HG03095 (cell line): ENCODE results near the gene KRT38.
"Not testable (repeated sequence)": the region's sequence is repeated elsewhere in the genome, so short reads cannot be mapped to it uniquely, and the experiment has no call there.

Experiments
- ATAC-seq: cut with Tn5 transposase; IDR thresholded peaks from one replicate; pipeline ENCODE4 v1.9.1; 2021; ENCODE audit warnings: moderate library complexity; ENCODE audit not compliant: unreplicated experiment

KRT38 gene

GRCh38 chr17:41463746-41464145, 23.0 kb upstream of the KRT38 start:
- ATAC-seq, result no peak

DNA sequence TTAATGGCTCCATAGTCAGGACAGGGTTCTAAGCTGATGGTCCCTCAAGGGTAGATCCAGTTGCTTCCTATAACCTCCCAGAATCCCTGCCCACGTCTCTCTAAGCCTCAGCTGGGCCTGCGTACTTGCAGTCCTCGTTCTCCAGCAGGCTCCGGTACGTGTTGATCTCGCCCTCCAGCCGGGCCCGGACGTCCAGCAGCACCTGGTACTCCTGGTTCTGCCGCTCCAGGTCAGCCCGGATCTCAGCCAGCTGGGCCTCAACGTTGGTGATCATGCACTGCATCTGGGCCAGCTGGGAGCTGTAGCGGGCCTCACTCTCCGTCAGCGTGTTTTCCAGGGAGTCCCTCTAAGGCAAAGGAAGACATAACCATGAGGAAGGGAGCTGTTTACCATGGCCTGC, 21.9 kb upstream of the KRT38 start:
- no peak for ATAC-seq

- ATAC-seq, result no peak
Observed at GRCh38 chr17:41457676-41458075, 16.9 kb upstream of the KRT38 start.

DNA sequence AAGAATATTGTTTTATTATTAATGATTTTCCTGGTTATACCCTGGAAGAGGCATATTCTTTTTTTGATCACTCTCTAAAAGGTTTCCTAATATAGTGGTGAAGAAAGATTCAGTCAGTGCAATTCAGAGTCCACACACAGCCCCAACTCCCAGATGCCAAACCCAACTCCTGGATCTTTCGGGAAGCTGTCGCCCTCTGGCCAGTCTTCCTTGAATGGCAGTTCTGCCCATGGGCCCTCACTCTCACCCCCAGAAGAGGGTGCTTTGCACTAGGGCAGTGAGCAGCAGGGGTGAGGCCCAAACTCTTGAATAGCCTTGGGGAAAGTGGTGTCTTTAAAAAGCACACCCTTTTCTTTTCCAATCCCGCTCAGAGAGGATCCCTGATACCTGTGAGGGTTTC, 15.4 kb upstream of the KRT38 start:
- no peak for ATAC-seq

- no peak for ATAC-seq
Observed at GRCh38 chr17:41455236-41455635, 14.5 kb upstream of the KRT38 start.

GRCh38 chr17:41453066-41453465, 12.3 kb upstream of the KRT38 start:
- no peak for ATAC-seq

GRCh38 chr17:41452281-41452680, 11.5 kb upstream of the KRT38 start:
- ATAC-seq, result no peak

- no peak for ATAC-seq
Observed at GRCh38 chr17:41451154-41451728, 10.5 kb upstream of the KRT38 start.

DNA sequence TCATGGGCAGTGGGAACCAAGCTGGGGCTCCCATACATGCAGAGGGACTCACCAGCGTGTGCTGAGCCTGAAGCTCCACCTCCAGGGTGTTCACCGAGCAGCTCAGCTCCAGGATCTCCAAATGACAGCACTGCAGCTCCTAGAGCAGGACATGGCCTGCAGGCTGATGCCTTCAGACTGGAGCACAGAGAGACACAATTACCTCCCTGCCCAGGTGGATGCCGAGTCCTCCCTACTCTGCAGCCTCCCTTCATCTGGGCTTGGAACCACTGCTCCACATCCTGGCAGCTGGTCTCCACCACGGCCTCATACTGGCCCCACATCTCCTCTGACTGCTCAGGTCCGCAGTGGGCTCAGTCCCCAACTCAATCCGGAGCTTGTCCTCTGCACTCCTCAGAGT, 8.2 kb upstream of the KRT38 start:
- no peak for ATAC-seq

- ATAC-seq, result no peak
Observed at GRCh38 chr17:41448506-41448905, 7.7 kb upstream of the KRT38 start.

- ATAC-seq, result no peak
Observed at GRCh38 chr17:41446806-41447205, 6.0 kb upstream of the KRT38 start.

- no peak for ATAC-seq
Observed at GRCh38 chr17:41444640-41445039, 3.9 kb upstream of the KRT38 start.

DNA sequence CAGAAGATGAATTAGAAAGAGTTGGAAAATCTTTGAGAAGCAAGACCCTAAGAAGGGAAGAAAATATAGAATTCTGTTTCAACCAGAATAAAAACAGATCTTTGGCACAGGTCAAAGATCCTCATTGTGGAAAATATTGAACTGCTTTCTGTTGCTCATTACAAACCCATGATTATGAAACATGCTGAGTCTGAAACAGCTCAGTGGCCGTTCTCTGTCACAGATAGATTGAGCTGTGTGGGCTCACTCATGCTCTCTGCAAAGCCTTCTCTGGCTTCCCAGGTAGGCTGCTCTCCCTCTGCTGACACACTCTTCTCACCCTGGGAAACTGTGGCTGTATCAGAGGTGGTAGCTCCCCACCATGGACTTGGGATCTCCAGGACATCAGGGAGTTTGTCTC, 3.4 kb upstream of the KRT38 start:
- no peak for ATAC-seq

- ATAC-seq, result no peak
Observed at GRCh38 chr17:41442739-41443138, 2.0 kb upstream of the KRT38 start.

GRCh38 chr17:41439375-41439774, 1.4 kb downstream of the KRT38 start:
- no peak for ATAC-seq

DNA sequence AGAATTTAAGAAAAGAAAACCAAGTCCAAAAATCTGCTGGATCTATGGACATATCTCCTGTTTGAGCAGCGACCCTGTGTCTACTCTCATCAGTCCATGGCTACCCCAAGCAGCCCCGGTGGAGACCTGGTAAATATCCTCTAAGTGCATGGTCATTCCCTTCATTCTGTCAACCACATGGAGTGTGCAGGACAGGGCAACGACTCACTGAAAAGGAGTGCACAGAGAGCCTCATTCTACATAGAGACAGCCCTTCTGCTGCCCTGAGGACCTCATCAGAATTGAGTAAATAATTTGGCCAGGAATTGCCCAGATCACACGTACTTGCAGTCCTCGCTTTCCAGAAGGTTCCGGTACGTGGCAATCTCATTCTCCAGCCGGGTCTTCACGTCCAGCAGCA, 3.0 kb downstream of the KRT38 start:
- no peak for ATAC-seq

- ATAC-seq, result no peak
Observed at GRCh38 chr17:41437254-41437653, 3.5 kb downstream of the KRT38 start.

- ATAC-seq, result no peak
Observed at GRCh38 chr17:41434415-41434814, 6.4 kb downstream of the KRT38 start.

DNA sequence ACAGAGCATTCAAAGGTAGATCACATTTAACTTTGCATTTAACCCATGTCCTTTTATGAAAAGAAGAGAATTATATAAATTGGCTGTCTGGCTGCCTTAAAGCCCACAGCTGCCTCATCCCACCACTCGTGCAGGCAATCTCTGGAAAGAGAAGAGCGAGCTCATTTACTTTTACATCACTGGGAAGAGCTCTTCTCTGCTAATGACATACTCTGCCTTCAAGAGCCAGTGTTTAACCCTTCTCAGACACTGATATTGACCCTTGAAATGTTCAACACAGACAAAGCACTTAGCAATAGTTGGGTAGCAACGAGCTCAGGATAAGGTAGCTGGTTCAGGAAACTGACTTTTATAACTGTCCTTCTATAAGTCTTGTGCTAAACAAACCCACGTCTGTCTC, 6.8 kb downstream of the KRT38 start:
- no peak for ATAC-seq

GRCh38 chr17:41433586-41433985, 7.2 kb downstream of the KRT38 start:
- no peak for ATAC-seq

DNA sequence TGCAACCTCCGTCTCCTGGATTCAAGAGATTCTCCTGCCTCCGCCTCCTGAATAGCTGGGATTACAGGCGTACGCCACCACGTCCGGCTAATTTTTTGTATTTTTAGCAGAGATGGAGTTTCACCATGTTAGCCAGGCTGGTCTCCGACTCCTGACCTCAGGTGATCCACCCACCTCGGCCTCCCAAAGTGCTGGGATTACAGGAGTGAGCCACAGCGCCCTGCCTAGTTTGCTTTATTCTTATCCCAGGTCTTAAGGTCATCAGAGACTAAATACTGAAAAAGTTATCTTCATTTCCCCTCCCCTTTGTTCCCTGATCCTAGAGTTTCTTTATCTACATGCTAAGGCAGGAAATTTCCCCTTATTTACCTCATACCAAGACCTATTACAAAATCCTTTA, 10.4 kb downstream of the KRT38 start:
- ATAC-seq, result not testable (repeated sequence)

- no peak for ATAC-seq
Observed at GRCh38 chr17:41429667-41430066, 11.1 kb downstream of the KRT38 start.

- ATAC-seq, result no peak
Observed at GRCh38 chr17:41428591-41429291, 12.0 kb downstream of the KRT38 start.
